NCI-H1436 treated with DMSO at 0.1 percent for 48 hours (cell line): ENCODE results near the gene UHRF2.
"Not testable (repeated sequence)": the region's sequence is repeated elsewhere in the genome, so short reads cannot be mapped to it uniquely, and the experiment has no call there.

Experiments used
- DNase-seq: peaks from one replicate; lab custom pipeline; 2025; lab: John Stamatoyannopoulos, UW

The UHRF2 gene

GRCh38 chr9:6489099-6489498 is 76.1 kb downstream of the UHRF2 start:
- DNase-seq = no peak

GRCh38 chr9:6490863-6491262 is 77.9 kb downstream of the UHRF2 start:
- DNase-seq = no peak

GRCh38 chr9:6495466-6495865 is 82.5 kb downstream of the UHRF2 start:
- no peak for DNase-seq

GRCh38 chr9:6498982-6499381 is 86.0 kb downstream of the UHRF2 start:
- DNase-seq = no peak

GRCh38 chr9:6501526-6502210 is 88.7 kb downstream of the UHRF2 start:
- DNase-seq = no peak

- no peak for DNase-seq
Observed at GRCh38 chr9:6502399-6502798, 89.4 kb downstream of the UHRF2 start.

GRCh38 chr9:6506571-6506970 is 93.6 kb downstream of the UHRF2 start:
- DNase-seq = no peak

- DNase-seq = no peak
Observed at GRCh38 chr9:6512085-6512657, 99.2 kb downstream of the UHRF2 start.

GRCh38 chr9:6522263-6522662 is 109.3 kb downstream of the UHRF2 start:
- DNase-seq = no peak

GRCh38 chr9:6525326-6526045 is 112.5 kb downstream of the UHRF2 start:
- DNase-seq = no peak

GRCh38 chr9:6535594-6535993 is 122.6 kb downstream of the UHRF2 start:
- no peak for DNase-seq

- no peak for DNase-seq
Observed at GRCh38 chr9:6538666-6539071, 125.7 kb downstream of the UHRF2 start.

GRCh38 chr9:6542617-6543016 is 129.6 kb downstream of the UHRF2 start:
- not testable (repeated sequence) for DNase-seq

- DNase-seq = no peak
Observed at GRCh38 chr9:6543204-6543603, 130.2 kb downstream of the UHRF2 start.

- DNase-seq = no peak
Observed at GRCh38 chr9:6545017-6545691, 132.2 kb downstream of the UHRF2 start.

GRCh38 chr9:6549106-6549800 is 136.3 kb downstream of the UHRF2 start:
- no peak for DNase-seq

- DNase-seq = no peak
Observed at GRCh38 chr9:6551136-6551535, 138.1 kb downstream of the UHRF2 start.

- DNase-seq = no peak
Observed at GRCh38 chr9:6552033-6552432, 139.0 kb downstream of the UHRF2 start.

- DNase-seq = no peak
Observed at GRCh38 chr9:6552498-6553121, 139.6 kb downstream of the UHRF2 start.

- DNase-seq = no peak
Observed at GRCh38 chr9:6553866-6554265, 140.9 kb downstream of the UHRF2 start.
